Caco-2 (cell line): ENCODE data around the gene AMPH. TPM values are rescaled to one million over a fixed set of nuclear protein-coding genes. Genes with fewer than 3 reads are reported as not detected.

Source experiments
- BruUV-seq: library from RNA; stranded (reverse); fragments of 400-500 nt; replicated peaks from 2 replicates; lab custom pipeline; 2021; lab: Mats Ljungman, UMichigan
- CTCF ChIA-PET: fragments of 300-600 bp; sonication (Branson Sonifier 250); formaldehyde crosslinking; loops from one replicate; lab custom pipeline; 2022; ENCODE audit warnings: antibody characterized with exemption; lab: Charles Lee
- POLR2A ChIA-PET: fragments of 300-600 bp; sonication (Branson Sonifier 250); formaldehyde crosslinking; loops from one replicate; lab custom pipeline; 2022; ENCODE audit warnings: antibody characterized with exemption; lab: Charles Lee
- DNase-seq, 2 experiments: peaks; one replicate each; pipeline versions ENCODE4 v3.0.0 to v3.0.0-alpha.2; 2020 to 2022
- H3K27me3 ChIP-seq: replicated peaks from 2 replicates; pipeline ENCODE4 v1.6.0; 2011; ENCODE audit warnings: low read length; ENCODE audit not compliant: control insufficient read depth, insufficient read depth
- H3K36me3 ChIP-seq: 2 replicates; pipeline ENCODE4 v1.5.1; 2011; ENCODE audit warnings: low read length; ENCODE audit not compliant: control insufficient read depth, insufficient read depth
- H3K4me1 ChIP-seq: fragments of 250-450 bp; sonication (Bioruptor Pico); 2 replicates; pipeline ENCODE4 v1.5.1; 2020; ENCODE audit warnings: mild to moderate bottlenecking
- H3K4me3 ChIP-seq: 2 replicates; pipeline ENCODE4 v1.5.1; 2011; ENCODE audit warnings: low read depth, mild to moderate bottlenecking, control low read depth, low read length
- H3K9me3 ChIP-seq: fragments of 250-450 bp; sonication (Bioruptor Pico); 2 replicates; pipeline ENCODE4 v1.5.1; 2020; ENCODE audit warnings: mild to moderate bottlenecking, moderate library complexity
- H3K27ac Mint-ChIP-seq: one replicate; pipeline ENCODE4 v1.8.0; 2022; ENCODE audit warnings: mixed read lengths; ENCODE audit not compliant: unreplicated experiment
- H3K27me3 Mint-ChIP-seq: one replicate; pipeline ENCODE4 v1.8.0; 2022; ENCODE audit warnings: mixed read lengths; ENCODE audit not compliant: insufficient read depth, unreplicated experiment
- H3K36me3 Mint-ChIP-seq: one replicate; pipeline ENCODE4 v1.8.0; 2022; ENCODE audit warnings: mild to moderate bottlenecking, mixed read lengths; ENCODE audit not compliant: insufficient read depth, unreplicated experiment
- H3K4me1 Mint-ChIP-seq: one replicate; pipeline ENCODE4 v1.8.0; 2022; ENCODE audit warnings: low read depth, mixed read lengths; ENCODE audit not compliant: unreplicated experiment
- H3K4me3 Mint-ChIP-seq: one replicate; pipeline ENCODE4 v1.8.0; 2022; ENCODE audit warnings: mild to moderate bottlenecking, moderate library complexity, mixed read lengths; ENCODE audit not compliant: unreplicated experiment
- H3K9me3 Mint-ChIP-seq: one replicate; pipeline ENCODE4 v1.8.0; 2022; ENCODE audit warnings: mixed read lengths; ENCODE audit not compliant: unreplicated experiment
- intact Hi-C: fragments of 100-400 bp; cut with micrococcal nuclease; formaldehyde crosslinking; loops from one replicate; pipeline ENCODE4 v1.10.0; 2022; ENCODE audit not compliant: unreplicated experiment
- total RNA-seq: library from RNA; stranded (reverse); gene quantifications from 2 replicates; pipeline ENCODE4 v1.2.3, GENCODE V29; 2022
- TF ChIP-seq, protein P1 (sequence below), 2 experiments: fragments of 200-600 bp in 1 of 2; IDR thresholded peaks; 1 replicate in 1 of 2; 2 replicates in 1 of 2; pipeline versions ENCODE4 v1.5.1 to v1.8.0; 2011 to 2022; ENCODE audit warnings: antibody characterized with exemption in 1 of 2, control low read depth in 1 of 2, inconsistent platforms in 1 of 2, low read depth in 1 of 2, low read length in 1 of 2, mild to moderate bottlenecking in 1 of 2, moderate library complexity in 1 of 2; ENCODE audit not compliant: insufficient read depth in 1 of 2, severe bottlenecking in 1 of 2, unreplicated experiment in 1 of 2

AMPH gene
- total RNA-seq, 1 experiment from 2014 or later = not detected

DNA sequence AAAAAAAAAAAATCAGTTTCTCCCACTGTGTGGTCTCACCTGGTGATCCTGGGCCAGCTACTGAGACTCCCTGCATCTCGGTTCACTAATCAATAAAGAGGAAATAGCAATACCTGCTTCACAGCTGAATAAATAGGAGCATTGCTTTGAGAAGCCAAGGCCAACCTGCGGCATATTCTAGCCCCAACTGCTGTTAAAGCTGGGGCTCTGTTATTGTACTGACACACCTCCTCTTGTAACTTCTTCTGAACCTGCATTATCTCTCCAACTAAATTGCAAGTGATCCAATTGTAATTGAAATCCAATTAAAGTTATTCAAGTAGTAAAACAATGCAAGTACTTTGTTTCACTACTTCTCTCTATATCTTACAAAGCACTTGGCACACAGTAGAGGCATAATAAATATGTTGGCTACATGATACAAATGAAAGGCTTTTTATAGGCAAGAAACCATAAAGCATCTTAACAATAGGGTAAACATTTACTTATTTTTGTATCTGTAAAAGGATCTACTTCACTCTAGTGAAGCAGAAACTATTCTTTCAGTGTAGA, 38.4 kb downstream of the AMPH start:
- no peaks in the 10 kb centered on the region for H3K27me3 ChIP-seq
- ChIA-PET CTCF (no interaction called here), POLR2A (no interaction called here)
- peaks cover 14% of the 10 kb centered on the region for H3K27me3 Mint-ChIP-seq
- H3K4me1 Mint-ChIP-seq = no peaks in the 10 kb centered on the region
- H3K9me3 ChIP-seq = no peaks in the 10 kb centered on the region
- no peaks in the 10 kb centered on the region for H3K9me3 Mint-ChIP-seq
- no peaks in the 10 kb centered on the region for H3K36me3 Mint-ChIP-seq
- TF ChIP-seq, protein P1, sequence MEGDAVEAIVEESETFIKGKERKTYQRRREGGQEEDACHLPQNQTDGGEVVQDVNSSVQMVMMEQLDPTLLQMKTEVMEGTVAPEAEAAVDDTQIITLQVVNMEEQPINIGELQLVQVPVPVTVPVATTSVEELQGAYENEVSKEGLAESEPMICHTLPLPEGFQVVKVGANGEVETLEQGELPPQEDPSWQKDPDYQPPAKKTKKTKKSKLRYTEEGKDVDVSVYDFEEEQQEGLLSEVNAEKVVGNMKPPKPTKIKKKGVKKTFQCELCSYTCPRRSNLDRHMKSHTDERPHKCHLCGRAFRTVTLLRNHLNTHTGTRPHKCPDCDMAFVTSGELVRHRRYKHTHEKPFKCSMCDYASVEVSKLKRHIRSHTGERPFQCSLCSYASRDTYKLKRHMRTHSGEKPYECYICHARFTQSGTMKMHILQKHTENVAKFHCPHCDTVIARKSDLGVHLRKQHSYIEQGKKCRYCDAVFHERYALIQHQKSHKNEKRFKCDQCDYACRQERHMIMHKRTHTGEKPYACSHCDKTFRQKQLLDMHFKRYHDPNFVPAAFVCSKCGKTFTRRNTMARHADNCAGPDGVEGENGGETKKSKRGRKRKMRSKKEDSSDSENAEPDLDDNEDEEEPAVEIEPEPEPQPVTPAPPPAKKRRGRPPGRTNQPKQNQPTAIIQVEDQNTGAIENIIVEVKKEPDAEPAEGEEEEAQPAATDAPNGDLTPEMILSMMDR (IDR thresholded peaks at IDR 0.05; ENCODE audit: insufficient read depth in 1 of 2, low read depth in 1 of 2, low read length in 1 of 2, severe bottlenecking in 1 of 2, unreplicated experiment in 1 of 2) = no peak
- H3K27ac Mint-ChIP-seq = no peak overlapping the region
- intact Hi-C loops = no loop called here
- H3K4me3 Mint-ChIP-seq = no peak overlapping the region
- no peak for DNase-seq
- H3K4me3 ChIP-seq = no peak overlapping the region
- H3K4me1 ChIP-seq = no peaks in the 10 kb centered on the region
- no peaks in the 10 kb centered on the region for H3K36me3 ChIP-seq
- BruUV-seq = no TSS peak

DNA sequence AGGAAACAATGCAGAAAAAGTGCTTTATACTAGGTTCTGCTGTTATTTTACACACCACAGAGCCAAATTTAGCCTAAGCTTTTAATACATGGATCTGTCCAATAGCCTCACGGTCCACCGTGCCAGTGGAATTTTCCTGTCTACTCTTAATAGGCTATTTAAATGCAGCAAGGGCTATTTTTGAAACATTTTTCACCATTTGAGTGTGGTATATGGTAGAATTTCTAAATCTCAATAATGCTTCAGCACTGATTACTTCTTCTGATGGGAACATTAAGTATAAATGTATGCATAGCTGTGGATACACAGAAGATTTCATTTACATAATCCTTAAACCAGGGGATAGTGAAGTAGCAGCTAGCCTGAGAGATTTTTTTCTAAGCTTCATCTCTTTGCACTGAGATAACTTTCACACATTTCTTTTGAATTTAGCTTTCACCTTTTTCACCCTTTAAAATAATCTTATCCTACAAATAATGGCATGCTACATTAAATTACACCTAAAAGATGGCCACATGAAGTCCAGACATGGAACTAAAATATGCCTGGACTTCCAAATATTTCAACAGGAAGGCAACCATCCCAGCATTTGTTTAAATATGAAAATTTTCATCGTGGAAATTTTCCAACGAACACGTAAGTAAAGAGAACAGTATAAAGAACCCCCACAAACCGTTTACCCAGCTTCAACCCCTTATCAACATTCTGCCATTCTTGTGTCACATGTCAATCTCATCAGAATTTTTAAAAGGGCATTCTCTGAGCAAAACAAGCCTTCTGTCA, 45.4 kb downstream of the AMPH start:
- H3K4me3 ChIP-seq = no peak overlapping the region
- no peaks in the 10 kb centered on the region for H3K9me3 ChIP-seq
- no peaks in the 10 kb centered on the region for H3K36me3 Mint-ChIP-seq
- BruUV-seq = no TSS peak
- no peaks in the 10 kb centered on the region for H3K27me3 ChIP-seq
- H3K27me3 Mint-ChIP-seq = peaks cover 10% of the 10 kb centered on the region
- CTCF ChIA-PET = no interaction called here
- no peak overlapping the region for H3K4me3 Mint-ChIP-seq
- no peak overlapping the region for H3K27ac Mint-ChIP-seq
- intact Hi-C loops = no loop called here
- H3K4me1 Mint-ChIP-seq = no peaks in the 10 kb centered on the region
- H3K4me1 ChIP-seq = no peaks in the 10 kb centered on the region
- POLR2A ChIA-PET = no interaction called here
- no peaks in the 10 kb centered on the region for H3K36me3 ChIP-seq
- TF ChIP-seq, protein P1 (IDR thresholded peaks at IDR 0.05; ENCODE audit: insufficient read depth in 1 of 2, low read depth in 1 of 2, low read length in 1 of 2, severe bottlenecking in 1 of 2, unreplicated experiment in 1 of 2) = no peak
- no peaks in the 10 kb centered on the region for H3K9me3 Mint-ChIP-seq
- no peak for DNase-seq

DNA sequence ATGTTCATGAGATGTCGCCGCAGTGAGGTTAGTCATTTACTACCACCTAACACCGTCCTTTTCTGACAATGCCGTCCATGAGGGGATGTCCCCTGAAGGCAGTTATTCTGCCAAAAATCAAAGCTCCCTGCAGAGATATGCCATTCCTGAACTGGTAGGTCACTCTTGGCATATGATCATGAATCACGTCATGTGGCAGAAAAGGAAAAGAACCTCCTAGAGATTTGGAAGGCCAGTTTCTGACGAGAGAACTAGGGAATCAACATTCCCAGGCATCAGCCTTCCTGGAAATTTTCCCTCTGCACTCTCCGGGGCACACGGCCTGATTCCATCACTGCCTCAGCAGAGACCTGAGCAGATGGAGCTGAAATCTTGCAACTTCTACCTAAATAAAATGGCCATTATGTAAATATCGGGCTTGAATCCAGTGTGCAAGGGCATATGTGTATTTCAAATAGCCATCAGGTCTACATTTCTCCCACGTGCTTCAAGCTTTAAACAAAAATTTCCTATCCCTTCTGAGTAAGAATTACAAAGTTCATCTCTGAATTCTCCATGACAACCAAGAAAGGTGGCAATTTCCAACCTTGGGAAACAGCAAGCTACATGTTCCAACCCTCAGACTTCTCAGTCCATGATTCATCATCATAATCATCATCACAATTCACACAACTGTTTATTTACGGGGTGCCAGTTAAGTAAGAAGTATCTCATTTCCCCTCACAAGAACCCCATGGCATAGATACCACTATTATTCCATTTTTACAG, 46.5 kb downstream of the AMPH start:
- intact Hi-C loops = no loop called here
- no peak overlapping the region for H3K4me3 Mint-ChIP-seq
- H3K27me3 ChIP-seq = no peaks in the 10 kb centered on the region
- TF ChIP-seq, protein P1 (IDR thresholded peaks at IDR 0.05; ENCODE audit: insufficient read depth in 1 of 2, low read depth in 1 of 2, low read length in 1 of 2, severe bottlenecking in 1 of 2, unreplicated experiment in 1 of 2) = no peak
- ChIA-PET CTCF (no interaction called here), POLR2A (no interaction called here)
- DNase-seq = no peak
- H3K9me3 Mint-ChIP-seq = no peaks in the 10 kb centered on the region
- no peak overlapping the region for H3K27ac Mint-ChIP-seq
- no peaks in the 10 kb centered on the region for H3K4me1 ChIP-seq
- H3K36me3 Mint-ChIP-seq = no peaks in the 10 kb centered on the region
- H3K4me3 ChIP-seq = no peak overlapping the region
- no TSS peak for BruUV-seq
- peaks cover 10% of the 10 kb centered on the region for H3K27me3 Mint-ChIP-seq
- no peaks in the 10 kb centered on the region for H3K9me3 ChIP-seq
- H3K4me1 Mint-ChIP-seq = no peaks in the 10 kb centered on the region
- H3K36me3 ChIP-seq = no peaks in the 10 kb centered on the region
